HCT116 (cell line): ENCODE results near the gene ZBTB2. TPM values are rescaled to one million over a fixed set of nuclear protein-coding genes. Genes with fewer than 3 reads are reported as not detected.
A peak's percentile ranks its signal among the peaks of the same experiment; 100 is the strongest.

Experiments
- ATAC-seq: fragments of 200-7000 bp; cut with Tn5 transposase; 2 replicates; pipeline ENCODE4 v1.9.1; 2020; ENCODE audit warnings: mild to moderate bottlenecking, moderate library complexity
- BruUV-seq: library from RNA; stranded (reverse); fragments of 400-500 nt; replicated peaks from 2 replicates; lab custom pipeline; 2021; lab: Mats Ljungman, UMichigan
- CTCF ChIA-PET: fragments of 300-600 bp; sonication (Branson Sonifier 250); formaldehyde crosslinking; loops from one replicate; lab custom pipeline; 2021; ENCODE audit warnings: antibody characterized with exemption; lab: Charles Lee
- POLR2A ChIA-PET: fragments of 300-600, 350-600 bp; sonication (Branson Sonifier 250); formaldehyde crosslinking; loops from one replicate; lab custom pipeline; 2021; ENCODE audit warnings: antibody characterized with exemption; lab: Charles Lee
- RAD21 ChIA-PET, 2 experiments: fragments of 300-600 bp; sonication (Branson Sonifier 250); formaldehyde crosslinking; loops; one replicate each; lab custom pipeline; 2023; ENCODE audit warnings: low total read pairs in 2 of 2; ENCODE audit not compliant: uncharacterized antibody in 2 of 2, unreplicated experiment in 2 of 2, low non-redundant PET in 1 of 2; lab: Charles Lee
- DNase-seq: peaks from one replicate; pipeline ENCODE4 v3.0.0-alpha.2; 2010; ENCODE audit warnings: low read depth, low spot score
- H2AFZ ChIP-seq: fragments of 200-600 bp; shearing (Covaris generic), sonication (generic); 2 replicates; pipeline ENCODE4 v1.6.1; 2017; ENCODE audit warnings: low read depth, mixed run types, mixed read lengths, antibody characterized with exemption, low read length; ENCODE audit not compliant: poor library complexity, severe bottlenecking
- H3K27ac ChIP-seq: 2 replicates; pipeline ENCODE4 v1.5.1; 2012; ENCODE audit warnings: low read depth, low read length
- H3K27me3 ChIP-seq: fragments of 200-600 bp; sonication (generic); 2 replicates; pipeline ENCODE4 v1.6.1; 2016; ENCODE audit warnings: mixed run types, low read length, mixed read lengths; ENCODE audit not compliant: insufficient read depth
- H3K36me3 ChIP-seq, 2 experiments: fragments of 200-500 bp in 1 of 2; fragments of 200-600 bp in 1 of 2; sonication (Bioruptor generic) in 1 of 2; sonication (generic) in 1 of 2; 2 replicates each; pipeline versions ENCODE4 v1.5.1 to v1.6.1; 2014 to 2016; ENCODE audit warnings: low read length in 2 of 2, inconsistent platforms in 1 of 2, mixed read lengths in 1 of 2, mixed run types in 1 of 2; ENCODE audit not compliant: insufficient read depth in 2 of 2, control insufficient read depth in 1 of 2
- H3K4me1 ChIP-seq, 2 experiments: fragments of 200-600 bp in 1 of 2; sonication (generic) in 1 of 2; 2 replicates each; pipeline versions ENCODE4 v1.5.1 to v1.6.1; 2012 to 2017; ENCODE audit warnings: low read length in 2 of 2, inconsistent platforms in 1 of 2, mild to moderate bottlenecking in 1 of 2, mixed read lengths in 1 of 2, mixed run types in 1 of 2, moderate library complexity in 1 of 2; ENCODE audit not compliant: insufficient read depth in 2 of 2, control insufficient read depth in 1 of 2
- H3K4me2 ChIP-seq: fragments of 200-600 bp; sonication (generic); 2 replicates; pipeline ENCODE4 v1.6.1; 2017; ENCODE audit warnings: mixed run types, low read length, mixed read lengths
- H3K4me3 ChIP-seq, 2 experiments: fragments of 200-600 bp in 1 of 2; sonication (generic) in 1 of 2; replicated peaks in 1 of 2; 2 replicates each; pipeline ENCODE4 v1.5.1; 2011 to 2016; ENCODE audit warnings: low read length in 2 of 2, control low read depth in 1 of 2, low read depth in 1 of 2, mild to moderate bottlenecking in 1 of 2, mixed read lengths in 1 of 2, mixed run types in 1 of 2
- H3K79me2 ChIP-seq: fragments of 200-600 bp; sonication (generic); 2 replicates; pipeline ENCODE4 v1.6.1; 2017; ENCODE audit warnings: mild to moderate bottlenecking, mixed run types, low read length, moderate library complexity, mixed read lengths; ENCODE audit not compliant: insufficient read depth
- H3K9ac ChIP-seq: fragments of 200-600 bp; sonication (generic); 2 replicates; pipeline ENCODE4 v1.6.1; 2016; ENCODE audit warnings: low read length, mixed read lengths
- H3K9me2 ChIP-seq: fragments of 200-600 bp; sonication (generic), shearing (Covaris generic); 2 replicates; pipeline ENCODE4 v1.6.1; 2017; ENCODE audit warnings: mixed run types, mild to moderate bottlenecking, moderate library complexity; ENCODE audit not compliant: insufficient read depth
- H3K9me3 ChIP-seq, 2 experiments: fragments of 200-500 bp in 1 of 2; fragments of 200-600 bp in 1 of 2; sonication (Bioruptor generic) in 1 of 2; sonication (generic) in 1 of 2; 2 replicates each; pipeline ENCODE4 v1.6.1; 2014 to 2017; ENCODE audit warnings: low read length in 2 of 2, mixed read lengths in 2 of 2, inconsistent platforms in 1 of 2, low read depth in 1 of 2, mild to moderate bottlenecking in 1 of 2, mixed run types in 1 of 2, moderate library complexity in 1 of 2; ENCODE audit not compliant: control insufficient read depth in 1 of 2, insufficient read depth in 1 of 2
- H4K20me1 ChIP-seq: fragments of 200-600 bp; sonication (generic), shearing (Covaris generic); 2 replicates; pipeline ENCODE4 v1.6.1; 2017; ENCODE audit warnings: mixed run types, mild to moderate bottlenecking, moderate library complexity; ENCODE audit not compliant: insufficient read depth
- CEBPB ChIP-seq: IDR thresholded peaks from 2 replicates; pipeline ENCODE4 v1.6.1; 2012; ENCODE audit warnings: low read depth
- EGR1 ChIP-seq: IDR thresholded peaks from 2 replicates; pipeline ENCODE4 v1.6.1; 2012; ENCODE audit warnings: low read depth
- ELF1 ChIP-seq: IDR thresholded peaks from 2 replicates; pipeline ENCODE4 v1.6.1; 2012; ENCODE audit warnings: low read depth, borderline replicate concordance
- EZH2phosphoT487 ChIP-seq: fragments of 200-600 bp; IDR thresholded peaks from 2 replicates; pipeline ENCODE4 v1.6.1; 2018; ENCODE audit warnings: antibody characterized with exemption, borderline replicate concordance
- FOSL1 ChIP-seq: IDR thresholded peaks from 2 replicates; pipeline ENCODE4 v1.6.1; 2012; ENCODE audit warnings: low read depth
- JUND ChIP-seq: IDR thresholded peaks from 2 replicates; pipeline ENCODE4 v1.6.1; 2012
- POLR2A ChIP-seq: IDR thresholded peaks from 2 replicates; pipeline ENCODE4 v1.7.0; 2011; ENCODE audit warnings: borderline replicate concordance; ENCODE audit not compliant: insufficient read depth, insufficient read length; ENCODE audit errors: extremely low read depth
- POLR2AphosphoS5 ChIP-seq: IDR thresholded peaks from 2 replicates; pipeline ENCODE4 v1.6.1; 2011; ENCODE audit warnings: mild to moderate bottlenecking, low read depth, low read length, moderate library complexity
- RAD21 ChIP-seq: IDR thresholded peaks from 2 replicates; pipeline ENCODE4 v1.6.1; 2012; ENCODE audit warnings: low read depth, mild to moderate bottlenecking
- SIN3A ChIP-seq: IDR thresholded peaks from 2 replicates; pipeline ENCODE4 v1.6.1; 2012; ENCODE audit warnings: low read depth
- SRF ChIP-seq: IDR thresholded peaks from 2 replicates; pipeline ENCODE4 v1.6.1; 2012; ENCODE audit warnings: low read depth
- ZFX ChIP-seq: fragments of 450-650 bp; IDR thresholded peaks from 2 replicates; pipeline ENCODE4 v1.6.1; 2017
- ZNF274 ChIP-seq: fragments of 200-500 bp; sonication (Bioruptor generic); IDR thresholded peaks from 2 replicates; pipeline ENCODE4 v1.6.1; 2014; ENCODE audit warnings: mild to moderate bottlenecking, low read depth, low read length, inconsistent platforms
- intact Hi-C: fragments of 100-400 bp; cut with micrococcal nuclease; formaldehyde crosslinking; loops from 2 replicates; pipeline ENCODE4 v1.10.0; 2022
- total RNA-seq: library from RNA; stranded (reverse); gene quantifications from one replicate; pipeline ENCODE4 v1.2.1, GENCODE V29; 2021; ENCODE audit not compliant: unreplicated experiment
- TF ChIP-seq, protein P1 (sequence below): IDR thresholded peaks from 2 replicates; pipeline ENCODE4 v1.6.1; 2012
- TF ChIP-seq, protein P2 (sequence below): IDR thresholded peaks from 2 replicates; pipeline ENCODE4 v1.6.1; 2012; ENCODE audit warnings: low read depth

The ZBTB2 gene
- total RNA-seq, 1 experiment from 2014 or later = 12.5 TPM

DNA sequence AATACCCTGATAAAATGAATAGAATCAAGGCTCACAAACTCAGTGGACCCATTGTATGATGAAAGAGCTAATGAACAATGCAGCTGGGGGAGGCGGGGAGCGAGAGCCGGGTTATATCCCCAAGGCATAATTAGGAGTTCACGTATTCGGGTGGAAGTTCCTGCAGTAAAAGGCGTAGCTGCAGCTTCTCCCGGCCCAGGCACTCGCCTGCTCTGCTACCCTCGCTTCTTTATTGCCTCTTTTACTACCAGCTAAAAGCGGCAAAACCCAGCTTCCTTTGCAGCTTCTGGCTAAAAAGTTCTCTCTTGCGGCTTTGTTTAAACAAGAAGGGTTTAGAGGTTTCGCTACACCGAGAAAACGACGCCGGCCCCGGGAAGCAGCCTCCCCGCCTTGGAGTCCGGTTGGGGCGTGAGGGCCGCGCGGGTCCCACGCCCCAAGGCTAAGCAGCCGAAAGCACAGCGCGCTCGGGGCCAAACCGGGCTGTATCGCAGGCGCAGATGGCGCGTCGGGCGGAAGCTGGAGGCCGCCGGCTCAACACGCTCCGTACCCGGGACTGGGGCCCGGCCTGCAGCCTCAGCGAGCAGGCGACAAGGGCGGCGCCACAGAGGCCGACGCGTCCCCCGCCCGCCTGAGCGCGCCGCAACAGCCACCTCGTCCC is 1.6 kb downstream of the ZBTB2 start (continued):
- TF ChIP-seq ZFX (peak; percentile 79), JUND (no peak)

DNA sequence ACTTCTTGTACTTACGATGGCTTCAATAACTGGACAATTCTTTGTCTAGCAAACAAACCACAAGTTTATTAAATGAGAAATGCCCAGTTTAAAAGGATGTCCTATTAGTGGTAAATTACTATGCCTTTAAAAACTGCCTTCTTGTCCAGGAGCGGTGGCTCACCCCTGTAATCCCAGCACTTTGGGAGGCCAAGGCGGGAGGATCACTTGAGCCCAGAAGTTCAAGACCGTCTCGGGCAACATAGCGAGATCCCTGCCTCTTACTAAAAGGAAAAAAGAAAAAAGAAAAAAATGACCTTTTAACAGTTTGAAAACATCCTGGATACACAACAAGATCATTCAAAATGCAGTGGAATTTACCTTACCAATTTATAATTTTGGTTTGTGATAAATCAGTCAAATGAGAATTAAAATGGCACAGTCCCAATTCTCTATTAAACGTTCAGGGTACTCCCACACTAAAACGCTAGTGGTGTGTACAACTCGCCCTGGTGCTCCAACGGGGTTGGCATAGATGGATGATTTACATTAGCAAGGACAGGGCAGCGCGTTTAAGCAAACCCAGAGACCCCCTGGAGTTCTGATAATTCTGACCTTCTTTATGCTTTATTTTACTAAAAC is 2.3 kb downstream of the ZBTB2 start:
- Histone ChIP-seq H3K27ac (peak overlapping the region; percentile 99), H4K20me1 (peaks cover 3% of the 10 kb centered on the region; the same call in 1 of the 2 replicates), H3K4me2 (peak overlapping the region; percentile 96), H3K36me3 (no peaks in the 10 kb centered on the region), H3K9ac (peak overlapping the region; percentile 97), H3K9me3 (no peaks in the 10 kb centered on the region), H2AFZ (no peak overlapping the region), H3K27me3 (no peaks in the 10 kb centered on the region), H3K4me3 (peak overlapping the region; percentile 82 to 86), H3K79me2 (peaks cover 81% of the 10 kb centered on the region), H3K9me2 (no peaks in the 10 kb centered on the region), H3K4me1 (peaks cover 24 to 33% of the 10 kb centered on the region in 2 experiments)
- ChIA-PET POLR2A (interaction anchor here (0.8 to 2.0 kb wide), 4 partner anchors 12 to 63 kb away, joined by 3 to 8 read pairs (median 6); no protein-coding TSS in a partner anchor), CTCF (interaction anchor here (1.0 kb wide), 1 partner anchor 65 kb away, joined by 3 read pairs; no protein-coding TSS in a partner anchor), RAD21 (no interaction called here)
- ATAC-seq (no peak), DNase-seq (no peak)
- TF ChIP-seq POLR2A = peak; percentile 26
- no peak for TF ChIP-seq SRF
- BruUV-seq = TSS peak; percentile 66
- intact Hi-C loops = no loop called here

DNA sequence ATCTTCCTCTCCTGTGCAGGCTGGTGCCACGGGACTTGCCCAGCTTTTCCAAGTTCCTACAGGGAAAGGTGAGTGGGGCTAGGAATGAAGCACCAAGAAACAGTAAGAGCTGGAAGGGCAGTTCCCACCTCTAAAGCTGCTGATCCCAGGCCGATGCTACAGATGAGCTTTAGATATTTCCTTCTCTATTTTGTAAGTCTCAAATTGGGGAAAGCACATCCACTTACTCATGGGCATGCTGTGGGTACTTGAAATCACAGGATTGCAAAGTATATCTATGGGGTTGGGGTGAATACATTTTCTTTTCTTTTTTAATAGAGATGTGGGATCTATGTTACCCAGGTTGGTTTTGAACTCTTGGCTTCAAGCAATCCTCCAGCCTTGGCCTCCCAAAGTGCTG is 3.1 kb downstream of the ZBTB2 start:
- H3K79me2 ChIP-seq = peaks cover 81% of the 10 kb centered on the region
- intact Hi-C loops = no loop called here
- POLR2A ChIA-PET = no interaction called here
- RAD21 ChIA-PET = no interaction called here
- DNase-seq = no peak
- no peak for ATAC-seq
- H3K9me3 ChIP-seq = no peaks in the 10 kb centered on the region
- CTCF ChIA-PET = no interaction called here
- peak overlapping the region; percentile 99; the same call in 1 of the 2 replicates for H3K27ac ChIP-seq
- H2AFZ ChIP-seq = no peak overlapping the region
- BruUV-seq = no TSS peak
- no peak overlapping the region for H3K9ac ChIP-seq
- H3K27me3 ChIP-seq = no peaks in the 10 kb centered on the region
- no peak overlapping the region for H3K4me3 ChIP-seq
- no peaks in the 10 kb centered on the region for H3K9me2 ChIP-seq
- no peaks in the 10 kb centered on the region for H3K36me3 ChIP-seq
- H3K4me2 ChIP-seq = no peak overlapping the region
- peaks cover 21 to 29% of the 10 kb centered on the region in 2 experiments for H3K4me1 ChIP-seq
- H4K20me1 ChIP-seq = peaks cover 3% of the 10 kb centered on the region; the same call in 1 of the 2 replicates
- TF ChIP-seq POLR2AphosphoS5 (no peak), ZNF274 (no peak), RAD21 (no peak), CEBPB (no peak), POLR2A (no peak), EZH2phosphoT487 (no peak), EGR1 (no peak), JUND (no peak), FOSL1 (no peak), ELF1 (no peak), SIN3A (no peak), ZFX (no peak)
- TF ChIP-seq, protein P1, sequence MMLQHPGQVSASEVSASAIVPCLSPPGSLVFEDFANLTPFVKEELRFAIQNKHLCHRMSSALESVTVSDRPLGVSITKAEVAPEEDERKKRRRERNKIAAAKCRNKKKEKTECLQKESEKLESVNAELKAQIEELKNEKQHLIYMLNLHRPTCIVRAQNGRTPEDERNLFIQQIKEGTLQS = no peak
- TF ChIP-seq, protein P2, sequence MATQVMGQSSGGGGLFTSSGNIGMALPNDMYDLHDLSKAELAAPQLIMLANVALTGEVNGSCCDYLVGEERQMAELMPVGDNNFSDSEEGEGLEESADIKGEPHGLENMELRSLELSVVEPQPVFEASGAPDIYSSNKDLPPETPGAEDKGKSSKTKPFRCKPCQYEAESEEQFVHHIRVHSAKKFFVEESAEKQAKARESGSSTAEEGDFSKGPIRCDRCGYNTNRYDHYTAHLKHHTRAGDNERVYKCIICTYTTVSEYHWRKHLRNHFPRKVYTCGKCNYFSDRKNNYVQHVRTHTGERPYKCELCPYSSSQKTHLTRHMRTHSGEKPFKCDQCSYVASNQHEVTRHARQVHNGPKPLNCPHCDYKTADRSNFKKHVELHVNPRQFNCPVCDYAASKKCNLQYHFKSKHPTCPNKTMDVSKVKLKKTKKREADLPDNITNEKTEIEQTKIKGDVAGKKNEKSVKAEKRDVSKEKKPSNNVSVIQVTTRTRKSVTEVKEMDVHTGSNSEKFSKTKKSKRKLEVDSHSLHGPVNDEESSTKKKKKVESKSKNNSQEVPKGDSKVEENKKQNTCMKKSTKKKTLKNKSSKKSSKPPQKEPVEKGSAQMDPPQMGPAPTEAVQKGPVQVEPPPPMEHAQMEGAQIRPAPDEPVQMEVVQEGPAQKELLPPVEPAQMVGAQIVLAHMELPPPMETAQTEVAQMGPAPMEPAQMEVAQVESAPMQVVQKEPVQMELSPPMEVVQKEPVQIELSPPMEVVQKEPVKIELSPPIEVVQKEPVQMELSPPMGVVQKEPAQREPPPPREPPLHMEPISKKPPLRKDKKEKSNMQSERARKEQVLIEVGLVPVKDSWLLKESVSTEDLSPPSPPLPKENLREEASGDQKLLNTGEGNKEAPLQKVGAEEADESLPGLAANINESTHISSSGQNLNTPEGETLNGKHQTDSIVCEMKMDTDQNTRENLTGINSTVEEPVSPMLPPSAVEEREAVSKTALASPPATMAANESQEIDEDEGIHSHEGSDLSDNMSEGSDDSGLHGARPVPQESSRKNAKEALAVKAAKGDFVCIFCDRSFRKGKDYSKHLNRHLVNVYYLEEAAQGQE = no peak
